Right lobe of liver (tissue), 4 donors: ENCODE measurements around the gene RBM23.

Experiments used
- POLR2A ChIP-seq: fragments of 450-650 bp; IDR thresholded peaks from one replicate; pipeline ENCODE4 v1.6.1; 2017; ENCODE audit warnings: antibody characterized with exemption, mild to moderate bottlenecking
- TF ChIP-seq, protein P1 (sequence below), 4 donors: fragments of 200-600 bp in 3 of 4; fragments of 450-650 bp in 1 of 4; IDR thresholded peaks; one replicate each; pipeline versions ENCODE4 v1.5.1 to v1.8.0; 2016 to 2022; ENCODE audit warnings: antibody characterized with exemption in 4 of 4, mild to moderate bottlenecking in 2 of 4
- donor health status: DM: no; HTN: no; CAD: no.
- donor health status: DM: no; HTN: no; CAD: no.
- donor health status: DM: no; HTN: yes; CAD: no.

DNA sequence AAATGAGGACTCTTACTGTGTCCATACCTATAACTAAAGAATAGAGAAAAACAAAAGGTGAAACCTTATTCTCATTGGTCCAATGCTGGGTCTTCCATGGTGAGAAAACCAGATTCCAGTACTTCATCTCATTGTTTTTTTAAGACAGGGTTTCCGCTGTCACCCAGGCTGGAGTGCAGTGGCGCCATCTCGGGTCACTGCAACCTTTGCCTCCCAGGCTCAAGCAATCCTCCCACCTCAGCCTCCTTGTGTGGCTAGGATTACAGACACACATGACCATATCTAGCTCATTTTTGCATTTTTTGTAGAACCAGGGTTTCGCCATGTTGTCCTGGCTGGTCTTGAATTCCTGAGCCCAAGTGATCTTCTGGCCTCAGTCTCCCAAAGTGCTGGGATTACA lies 13.3 kb downstream of the RBM23 start:
- TF ChIP-seq, protein P1, sequence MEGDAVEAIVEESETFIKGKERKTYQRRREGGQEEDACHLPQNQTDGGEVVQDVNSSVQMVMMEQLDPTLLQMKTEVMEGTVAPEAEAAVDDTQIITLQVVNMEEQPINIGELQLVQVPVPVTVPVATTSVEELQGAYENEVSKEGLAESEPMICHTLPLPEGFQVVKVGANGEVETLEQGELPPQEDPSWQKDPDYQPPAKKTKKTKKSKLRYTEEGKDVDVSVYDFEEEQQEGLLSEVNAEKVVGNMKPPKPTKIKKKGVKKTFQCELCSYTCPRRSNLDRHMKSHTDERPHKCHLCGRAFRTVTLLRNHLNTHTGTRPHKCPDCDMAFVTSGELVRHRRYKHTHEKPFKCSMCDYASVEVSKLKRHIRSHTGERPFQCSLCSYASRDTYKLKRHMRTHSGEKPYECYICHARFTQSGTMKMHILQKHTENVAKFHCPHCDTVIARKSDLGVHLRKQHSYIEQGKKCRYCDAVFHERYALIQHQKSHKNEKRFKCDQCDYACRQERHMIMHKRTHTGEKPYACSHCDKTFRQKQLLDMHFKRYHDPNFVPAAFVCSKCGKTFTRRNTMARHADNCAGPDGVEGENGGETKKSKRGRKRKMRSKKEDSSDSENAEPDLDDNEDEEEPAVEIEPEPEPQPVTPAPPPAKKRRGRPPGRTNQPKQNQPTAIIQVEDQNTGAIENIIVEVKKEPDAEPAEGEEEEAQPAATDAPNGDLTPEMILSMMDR (IDR thresholded peaks at IDR 0.05), result no peak
- TF ChIP-seq POLR2A, result no peak
